Heart left ventricle (tissue), 16 donors: Measurements from ENCODE around the gene KTN1. TPM values are rescaled to one million over a fixed set of nuclear protein-coding genes. Genes with fewer than 3 reads are reported as not detected.

Experiments
- ATAC-seq, 4 donors: fragments of 200-7000 bp; cut with Tn5 transposase; one replicate each; pipeline ENCODE4 v1.9.1; 2020 to 2022; ENCODE audit warnings: moderate library complexity in 4 of 4, mild to moderate bottlenecking in 3 of 4, moderate number of reproducible peaks in 1 of 4
- DNase-seq, 5 donors: peaks; one replicate each; pipeline ENCODE4 v3.0.0-alpha.2; 2020
- H3K27ac ChIP-seq, 12 donors: fragments of 200-600 bp; sonication (generic) in 4 of 12; one replicate each; pipeline versions ENCODE4 v1.5.0 to v1.8.0; 2016 to 2022; ENCODE audit warnings: mild to moderate bottlenecking in 2 of 12
- H3K27me3 ChIP-seq, 9 donors: fragments of 200-600 bp; sonication (generic) in 2 of 9; one replicate each; pipeline versions ENCODE4 v1.5.1 to v1.8.0; 2016 to 2022; ENCODE audit warnings: mild to moderate bottlenecking in 3 of 9
- H3K36me3 ChIP-seq, 9 donors: fragments of 200-600 bp; sonication (generic) in 2 of 9; one replicate each; pipeline versions ENCODE4 v1.5.0 to v1.8.0; 2018 to 2022; ENCODE audit warnings: mild to moderate bottlenecking in 2 of 9
- H3K4me1 ChIP-seq, 12 donors: fragments of 200-600 bp; sonication (generic) in 4 of 12; one replicate each; pipeline versions ENCODE4 v1.5.0 to v1.8.0; 2016 to 2022; ENCODE audit warnings: mild to moderate bottlenecking in 3 of 12
- H3K4me3 ChIP-seq, 12 donors: fragments of 200-600 bp; sonication (generic) in 4 of 12; one replicate each; pipeline versions ENCODE4 v1.5.0 to v1.8.0; 2017 to 2022; ENCODE audit warnings: mild to moderate bottlenecking in 9 of 12, moderate library complexity in 4 of 12
- H3K9me3 ChIP-seq, 12 donors: fragments of 200-600 bp; sonication (generic) in 4 of 12; one replicate each; pipeline versions ENCODE4 v1.5.0 to v1.8.0; 2016 to 2022; ENCODE audit warnings: mild to moderate bottlenecking in 1 of 12
- CTCF ChIP-seq, 12 donors: fragments of 200-600 bp; sonication (generic) in 4 of 12; IDR thresholded peaks; one replicate each; pipeline versions ENCODE4 v1.5.0 to v1.8.0; 2018 to 2022; ENCODE audit warnings: antibody characterized with exemption in 12 of 12, mild to moderate bottlenecking in 5 of 12
- POLR2A ChIP-seq, 2 donors: fragments of 450-650 bp; IDR thresholded peaks; one replicate each; pipeline ENCODE4 v1.6.1; 2017; ENCODE audit warnings: antibody characterized with exemption in 2 of 2, mild to moderate bottlenecking in 2 of 2, moderate library complexity in 2 of 2
- whole genome bisulfite sequencing, 4 donors: extraction: QIAGEN DNeasy Blood & Tissue Kit in 2 of 4; methylation state at CpG; one replicate each; pipeline versions ENCODE4 v1.1.5 to v1.1.7; 2013 to 2018; 5-methylcytosine and 5-hydroxymethylcytosine counted together
- intact Hi-C, 10 donors: fragments of 100-400 bp; cut with DNase I; formaldehyde crosslinking; loops; one replicate each; pipeline versions ENCODE4 v1.11.1 to v1.14.2; 2022
- polyA plus RNA-seq, 2 donors: library from polyadenylated mRNA; stranded (reverse); fragments of 200-250 nt; gene quantifications; one replicate each; pipeline ENCODE4 v1.2.3, GENCODE V29; 2013
- total RNA-seq, 9 donors: library from RNA; depleted of rRNA in 2 of 9; stranded (reverse); fragments of >200 nt in 2 of 9; fragmentation: NEBNext Ultra II Directional in 3 of 9; extraction: Animal tissue kit (Norgen Biotek cat#: 25700) in 3 of 9; gene quantifications; one replicate each; pipeline versions ENCODE4 v1.1.0 to v1.2.4, GENCODE V29; 2016 to 2023
- donor health status: ischemic (EF 13 %, LVEDD 7.1; RV severe dilation, severe dysfunction).
- donor health status: healthy with polysubstance abuse.
- donor health status: DM: no; HTN: yes; CAD: no.
- donor health status: DM: no; HTN: no; CAD: no.
- donor health status: ischemic (EF 25% LVEDD 6.9; RV normal size, moderate dysfunction).
- donor health status: ischemic (EF 25% LVEDD 5.7; RV mildly dilated, moderate dysfunction).
- donor health status: healthy.
- donor health status: DM: yes; HTN: yes; CAD: no.
- donor health status: ischemic (EF 35%, LVEDD 5.7; RV mildly dilated, moderate dysfunction).
- donor health status: nonischemic (EF 11% LVEDD 7.7; RV severe dilation, severe dysfunction).
- donor health status: DM: yes; HTN: yes; CAD: no.
- donor health status: PGD.
- donor health status: ischemic (EF 29% LVEDD 5.4; RV normal size, mild dysfunction).
- donor health status: nonischemic (EF 23%, LVEDD 6.1; RV moderate dilation, normal function).

Gene KTN1
- total and polyA plus RNA-seq, 11 donors: 150 to 340 (median 249) TPM

- peaks cover 0 to 71% (median 41%) of the 10 kb centered on the region in 12 donors for H3K4me1 ChIP-seq
- no peaks in the 10 kb centered on the region for H3K9me3 ChIP-seq
- DNase-seq (no peak), ATAC-seq (no peak)
- H3K36me3 ChIP-seq: peaks cover 0 to 23% (median 8%) of the 10 kb centered on the region in 9 donors
- 27 to 37% (median 30%) methylated on average over 4 of the region's 4 CpGs for WGBS, 4 donors
- no peak overlapping the region for H3K27ac ChIP-seq
- no peak for TF ChIP-seq POLR2A (IDR thresholded peaks at IDR 0.05)
- TF ChIP-seq CTCF (IDR thresholded peaks at IDR 0.05): no peak
- H3K4me3 ChIP-seq: no peak overlapping the region
- H3K27me3 ChIP-seq: no peaks in the 10 kb centered on the region
- intact Hi-C loops: no loop called here
Observed at GRCh38 chr14:55609681-55610080, 29.7 kb downstream of the KTN1 start.

DNA sequence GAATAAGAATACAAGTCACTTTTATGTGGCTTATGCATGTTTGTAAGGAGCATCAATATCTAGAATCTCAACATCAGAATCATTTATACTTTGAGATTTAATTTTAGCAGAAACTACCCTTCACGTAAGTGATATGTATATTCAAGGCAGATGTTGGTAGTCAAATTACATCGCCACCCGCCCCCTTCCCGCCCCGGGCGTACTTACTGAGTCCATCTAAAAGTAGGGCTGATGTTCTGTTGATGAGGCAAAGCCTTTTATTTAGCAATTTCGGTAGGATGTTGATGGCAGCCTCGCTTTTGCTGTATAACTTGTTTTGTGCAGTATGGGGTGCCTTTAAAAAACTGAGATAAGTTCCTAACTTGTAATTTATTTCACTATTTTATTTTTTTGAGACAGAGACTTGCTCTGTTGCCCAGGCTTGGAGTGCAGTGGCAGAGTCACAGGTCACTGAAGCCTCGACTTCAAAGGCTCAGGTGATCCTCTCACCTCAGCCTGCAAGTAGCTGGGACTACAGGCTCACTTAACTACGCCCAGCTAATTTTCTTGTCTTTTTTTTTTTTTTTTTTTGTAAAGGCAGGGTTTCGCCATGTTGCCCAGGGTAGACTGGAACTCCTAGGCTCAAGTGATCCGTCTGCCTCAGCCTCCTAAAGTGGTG is 30.8 kb downstream of the KTN1 start:
- no peak for ATAC-seq
- H3K27ac ChIP-seq: no peak overlapping the region
- H3K4me1 ChIP-seq: peaks cover 0 to 60% (median 37%) of the 10 kb centered on the region in 12 donors

DNA sequence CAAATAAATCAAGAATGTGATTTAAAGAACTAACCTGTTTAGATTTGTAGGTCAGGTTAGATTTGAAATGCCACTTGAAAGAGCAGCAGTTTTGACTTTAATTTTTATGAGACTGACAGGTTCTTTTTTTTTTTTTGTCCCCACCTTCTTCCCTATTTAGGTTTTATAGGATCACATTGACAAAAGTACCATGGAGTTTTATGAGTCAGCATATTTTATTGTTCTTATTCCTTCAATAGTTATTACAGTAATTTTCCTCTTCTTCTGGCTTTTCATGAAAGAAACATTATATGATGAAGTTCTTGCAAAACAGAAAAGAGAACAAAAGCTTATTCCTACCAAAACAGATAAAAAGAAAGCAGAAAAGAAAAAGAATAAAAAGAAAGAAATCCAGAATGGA is 31.9 kb downstream of the KTN1 start:
- TF ChIP-seq CTCF (IDR thresholded peaks at IDR 0.05): no peak
- TF ChIP-seq POLR2A (IDR thresholded peaks at IDR 0.05): no peak
- no peaks in the 10 kb centered on the region for H3K9me3 ChIP-seq
- H3K27ac ChIP-seq: no peak overlapping the region
- H3K27me3 ChIP-seq: no peaks in the 10 kb centered on the region
- intact Hi-C loops: no loop called here
- peaks cover 0 to 44% (median 28%) of the 10 kb centered on the region in 9 donors for H3K36me3 ChIP-seq
- no peak for DNase-seq
- no peak overlapping the region for H3K4me3 ChIP-seq
- ATAC-seq: no peak
- H3K4me1 ChIP-seq: peaks cover 0 to 54% (median 37%) of the 10 kb centered on the region in 12 donors

More for the DNA sequence above, 30.8 kb downstream of the KTN1 start:
- no peaks in the 10 kb centered on the region for H3K9me3 ChIP-seq
- intact Hi-C loops: no loop called here
- no peaks in the 10 kb centered on the region for H3K27me3 ChIP-seq
- 79 to 90% (median 85%) methylated on average over 12 of the region's 12 CpGs for WGBS, 4 donors
- no peak overlapping the region for H3K4me3 ChIP-seq
- peaks cover 0 to 34% (median 18%) of the 10 kb centered on the region in 9 donors for H3K36me3 ChIP-seq
- DNase-seq: no peak
- TF ChIP-seq CTCF (IDR thresholded peaks at IDR 0.05) (no peak), POLR2A (IDR thresholded peaks at IDR 0.05) (no peak)

DNA sequence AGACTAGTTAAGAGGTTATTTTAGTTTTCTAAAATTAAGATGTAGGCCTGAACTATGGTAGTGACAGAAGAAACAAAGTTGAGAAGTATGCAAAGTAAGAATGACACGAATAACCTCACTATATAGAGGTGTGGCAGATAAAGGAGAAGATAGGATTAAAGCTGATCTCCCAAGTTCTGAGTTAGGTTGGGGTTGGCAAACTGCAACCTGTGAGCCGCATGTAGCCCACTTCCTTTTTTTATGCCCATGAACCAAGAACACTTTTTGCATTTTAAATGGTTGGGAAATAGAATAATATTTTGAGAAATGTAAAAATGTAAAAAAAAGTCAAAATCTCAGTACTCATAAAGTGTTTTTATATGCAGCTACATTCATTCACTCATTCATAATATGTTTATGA is 34.3 kb downstream of the KTN1 start:
- Histone ChIP-seq H3K27ac (no peak overlapping the region), H3K36me3 (peaks cover 0 to 69% (median 52%) of the 10 kb centered on the region in 9 donors), H3K9me3 (no peaks in the 10 kb centered on the region), H3K4me3 (no peak overlapping the region), H3K27me3 (no peaks in the 10 kb centered on the region), H3K4me1 (peaks cover 0 to 42% (median 21%) of the 10 kb centered on the region in 12 donors)
- ATAC-seq (no peak), DNase-seq (no peak)
- TF ChIP-seq POLR2A (IDR thresholded peaks at IDR 0.05) (no peak), CTCF (IDR thresholded peaks at IDR 0.05) (no peak)
- intact Hi-C loops: no loop called here
- 82 to 87% (median 83%) methylated on average over 2 of the region's 2 CpGs for WGBS, 4 donors
